Renal pelvis (tissue), 4 donors: Measurements from ENCODE around the gene TIMM50. TPM values are rescaled to one million over a fixed set of nuclear protein-coding genes. Genes with fewer than 3 reads are reported as not detected.
"Not testable (repeated sequence)": the region's sequence is repeated elsewhere in the genome, so short reads cannot be mapped to it uniquely, and the experiment has no call there.

Source experiments
- DNase-seq: peaks from one replicate; pipeline ENCODE4 v3.0.0-alpha.2; 2013
- polyA plus RNA-seq, 3 donors: library from polyadenylated mRNA; unstranded; fragments of 120-200 nt; gene quantifications; one replicate each; pipeline ENCODE4 v1.2.1, GENCODE V29; 2013; ENCODE audit not compliant: insufficient read length in 3 of 3

TIMM50 gene
- polyA plus RNA-seq, 3 donors: 78.8 to 92.7 (median 92.5) TPM

DNA sequence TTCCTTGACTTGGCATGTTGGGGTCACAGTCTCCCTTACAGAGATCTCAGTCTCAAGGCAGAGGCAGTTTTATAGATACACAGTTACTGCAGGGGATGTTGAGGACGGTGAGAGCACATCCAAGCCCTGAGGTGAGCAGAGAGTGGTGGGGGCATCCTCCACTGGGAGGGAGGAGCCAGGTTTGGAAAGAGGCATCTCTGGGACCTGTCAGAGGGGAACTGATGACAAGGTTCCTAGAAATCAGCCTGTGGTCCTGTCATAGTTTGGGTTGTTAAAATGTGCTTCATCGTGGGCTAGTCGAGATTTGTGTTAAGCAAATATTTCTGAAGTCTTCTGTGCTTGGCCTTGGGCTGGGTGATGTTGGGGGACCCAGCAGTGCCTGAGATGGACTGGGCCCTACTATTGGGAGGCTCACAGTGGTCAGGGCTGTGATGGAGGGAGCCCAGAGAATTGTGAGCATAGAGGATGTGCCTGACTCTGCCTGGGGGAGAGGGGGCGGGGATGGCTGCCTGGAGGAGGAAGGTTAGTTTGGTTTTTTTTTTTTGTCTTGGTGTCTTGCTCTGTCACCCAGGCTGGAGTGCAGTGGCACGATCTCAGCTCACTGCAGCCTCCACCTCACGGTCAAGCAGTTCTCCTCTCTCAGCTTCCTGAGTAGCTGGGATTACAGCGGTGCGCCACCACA lies 31.4 kb upstream of the TIMM50 start:
- no peak for DNase-seq

DNA sequence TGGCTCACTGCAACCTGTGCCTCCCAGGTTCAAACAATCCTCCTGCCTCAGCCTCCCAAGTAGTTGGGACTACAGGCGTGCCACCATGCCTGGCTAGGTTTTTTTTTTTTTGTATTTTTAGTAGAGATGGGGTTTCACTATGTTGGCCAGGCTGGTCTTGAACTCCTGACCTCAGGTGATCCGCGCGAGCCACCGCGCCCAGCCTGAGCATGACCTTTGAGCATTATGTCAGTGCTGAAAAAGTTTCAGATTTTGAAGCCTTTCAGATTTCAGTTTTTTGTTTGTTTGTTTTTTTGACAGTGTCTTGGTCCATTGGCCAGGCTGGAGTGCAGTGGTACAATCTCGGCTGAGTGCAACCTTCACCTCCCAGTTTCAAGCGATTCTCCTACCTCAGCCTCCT lies 29.4 kb upstream of the TIMM50 start:
- DNase-seq: not testable (repeated sequence)

DNA sequence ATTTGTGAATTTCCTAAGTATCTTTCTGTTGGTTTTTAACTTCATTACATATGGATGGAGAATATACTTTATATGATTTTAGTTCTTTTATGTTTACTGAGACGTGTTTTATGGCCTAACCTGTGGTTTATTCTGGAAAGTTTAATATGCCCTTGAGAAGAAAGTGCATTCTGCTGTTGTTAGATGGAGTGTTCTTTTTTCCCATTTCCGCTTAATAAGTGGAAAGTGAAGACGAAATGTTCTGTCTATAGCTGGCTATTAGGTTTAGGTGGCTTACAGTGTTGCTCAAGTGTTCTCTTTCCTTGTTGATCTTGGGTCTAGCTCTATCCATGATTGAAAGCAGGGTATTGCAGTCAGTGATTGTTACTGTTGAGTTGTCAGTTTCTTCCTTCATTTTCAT lies 17.2 kb upstream of the TIMM50 start:
- no peak for DNase-seq

DNA sequence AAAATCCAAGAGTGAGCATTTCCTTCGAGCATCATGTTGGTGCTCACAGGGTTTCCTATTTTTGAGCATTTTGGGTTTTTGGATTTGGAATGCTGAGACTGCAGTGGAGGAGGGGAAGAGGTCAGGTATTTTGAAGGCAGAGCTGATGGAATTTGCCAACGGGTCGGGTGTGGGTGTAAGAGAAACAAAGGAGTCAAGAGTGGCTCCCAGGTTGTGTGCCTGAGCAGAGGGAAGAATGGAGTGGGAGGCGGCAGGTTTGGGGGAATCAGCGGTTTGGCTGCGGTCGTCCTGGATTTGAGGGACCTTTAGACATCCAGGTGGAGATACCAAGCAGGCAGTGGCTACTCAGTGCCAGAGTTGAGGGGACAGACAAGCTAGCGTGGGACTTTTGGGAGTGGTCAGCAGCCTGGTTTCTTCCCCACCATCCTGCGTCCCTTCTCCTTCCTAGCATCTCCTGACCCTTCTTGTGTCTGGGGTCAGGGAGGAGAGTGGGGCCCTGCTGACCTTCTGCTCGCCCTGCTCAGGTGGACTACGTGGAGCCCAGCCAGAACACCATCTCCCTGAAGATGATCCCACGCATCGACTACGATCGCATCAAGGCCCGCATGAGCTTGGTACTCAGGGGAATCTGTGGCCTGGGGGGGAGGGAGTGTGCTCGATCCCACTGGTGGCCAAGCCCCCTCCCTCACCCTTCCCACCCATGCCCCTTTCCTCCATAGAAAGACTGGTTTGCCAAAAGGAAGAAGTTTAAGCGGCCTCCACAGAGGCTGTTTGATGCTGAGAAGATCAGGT lies 14.5 kb upstream of the TIMM50 start:
- no peak for DNase-seq

DNA sequence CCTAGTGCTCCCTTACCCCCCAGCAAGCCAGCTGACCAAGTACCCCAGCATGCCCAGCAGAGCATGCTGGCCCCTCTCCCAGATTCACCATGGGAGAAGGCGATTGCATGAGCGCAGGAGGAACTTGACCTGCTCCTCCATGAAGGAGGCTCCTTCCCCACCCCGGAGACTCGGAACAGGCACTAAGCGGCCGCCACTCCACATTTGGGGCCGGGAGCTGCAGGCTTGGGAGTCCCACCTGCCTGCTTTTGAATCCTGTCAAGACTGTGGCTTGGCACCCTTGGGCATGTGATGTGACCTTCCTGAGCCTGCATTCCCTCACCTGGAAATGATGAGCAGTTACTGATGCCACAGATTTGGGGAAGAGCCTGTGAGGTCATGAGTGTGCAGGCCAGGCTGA lies 12.7 kb upstream of the TIMM50 start:
- DNase-seq: no peak

DNA sequence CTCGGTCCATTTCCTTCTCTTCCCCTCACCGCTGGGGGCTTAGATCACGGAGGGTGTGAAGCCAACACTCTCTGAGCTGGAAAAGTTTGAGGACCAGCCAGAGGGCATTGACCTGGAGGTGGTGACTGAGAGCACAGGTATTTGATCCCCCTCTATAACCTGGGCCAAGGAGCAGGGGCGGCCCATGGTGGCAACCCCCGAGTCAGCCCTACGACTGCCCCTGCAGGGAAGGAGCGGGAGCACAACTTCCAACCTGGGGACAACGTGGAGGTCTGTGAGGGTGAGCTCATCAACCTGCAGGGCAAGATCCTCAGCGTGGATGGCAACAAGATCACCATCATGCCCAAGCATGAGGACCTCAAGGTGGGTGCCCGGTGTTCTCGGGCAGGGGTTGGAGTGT lies 11.6 kb upstream of the TIMM50 start:
- no peak for DNase-seq

DNA sequence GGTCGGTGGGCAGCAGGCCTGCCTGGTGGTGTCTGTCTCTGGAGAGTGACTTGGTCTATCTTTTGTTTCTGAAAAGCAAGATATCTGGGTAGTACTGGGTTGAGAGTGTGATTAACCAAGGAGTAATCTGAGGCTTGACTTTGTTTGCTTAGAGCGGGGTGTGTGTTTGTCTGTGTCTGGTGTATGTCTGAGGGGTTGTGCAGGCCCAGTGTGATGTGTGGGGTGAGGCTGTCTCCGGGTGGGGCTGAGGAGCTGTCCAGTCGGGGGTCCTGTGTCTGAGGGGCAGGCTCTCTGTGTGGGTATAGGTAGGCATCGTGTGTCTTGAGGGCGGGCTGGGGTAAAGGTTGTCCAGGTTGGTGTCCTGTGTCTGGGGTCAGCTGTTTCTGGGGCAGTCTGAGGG lies 11.1 kb upstream of the TIMM50 start:
- DNase-seq: no peak

DNA sequence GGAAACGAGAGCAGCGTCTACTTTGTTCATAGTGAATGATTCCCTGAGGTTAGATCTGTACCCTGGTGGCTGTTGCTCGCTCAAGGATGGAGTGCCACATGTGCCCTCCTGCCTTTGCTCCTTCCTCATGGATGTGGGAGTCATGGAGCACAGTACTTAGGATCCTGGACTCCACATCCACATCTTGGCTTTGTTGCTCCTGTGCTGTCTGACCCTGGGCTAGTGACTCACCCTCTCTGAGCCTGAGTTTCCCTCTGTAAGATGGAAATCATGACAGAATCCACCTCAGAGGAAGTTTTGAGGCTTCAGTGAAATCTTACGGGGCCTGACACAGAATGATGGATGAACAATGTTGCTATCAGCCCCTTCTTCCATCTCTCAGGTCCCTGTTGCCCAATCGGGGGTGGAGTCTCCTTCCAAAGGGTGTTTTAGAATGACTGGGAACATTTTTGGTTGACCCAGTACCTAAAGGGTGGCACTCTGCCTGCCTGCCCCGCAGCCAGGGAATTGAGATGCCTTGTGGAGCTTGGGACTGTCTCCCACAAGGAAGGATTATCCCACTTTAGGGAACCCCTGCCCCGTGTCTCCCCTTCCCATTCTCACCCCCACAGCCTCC lies 9.8 kb upstream of the TIMM50 start:
- DNase-seq: no peak

DNA sequence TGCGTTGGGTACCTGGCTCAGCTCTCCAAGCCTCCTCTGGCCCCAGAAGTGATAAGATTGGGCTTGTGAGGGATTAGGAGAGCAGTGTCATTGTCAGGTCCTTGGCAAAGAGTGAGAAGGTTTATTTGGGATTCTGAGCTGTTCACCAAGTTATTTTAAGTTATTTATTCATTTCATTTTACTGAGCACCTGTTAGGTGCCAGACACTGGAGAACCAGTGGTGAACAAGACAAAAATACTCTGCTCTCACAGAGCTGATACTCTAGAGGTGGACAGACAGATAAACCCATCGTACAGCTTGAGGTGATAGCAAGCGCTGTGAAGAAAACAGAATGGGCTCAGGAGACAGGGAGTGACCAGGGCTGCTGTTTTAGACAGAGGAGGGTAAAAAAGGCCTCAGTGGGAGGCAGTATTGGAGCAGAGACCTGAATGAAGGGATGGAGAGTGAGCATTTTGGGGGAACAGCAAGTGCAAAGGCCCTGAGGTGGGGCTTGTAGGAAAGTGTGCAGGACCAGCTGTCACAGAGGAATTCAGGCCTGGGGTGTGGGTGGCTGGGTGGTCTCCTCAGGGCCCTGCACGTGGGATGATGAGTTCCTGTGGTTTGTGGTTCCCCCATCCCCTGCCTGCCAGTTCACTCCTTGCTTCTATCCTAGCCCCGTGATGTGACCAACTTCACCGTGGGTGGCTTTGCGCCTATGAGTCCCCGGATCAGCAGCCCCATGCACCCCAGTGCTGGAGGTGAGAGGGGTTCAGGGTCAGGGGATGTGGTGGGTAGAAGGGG lies 8.7 kb upstream of the TIMM50 start:
- no peak for DNase-seq

DNA sequence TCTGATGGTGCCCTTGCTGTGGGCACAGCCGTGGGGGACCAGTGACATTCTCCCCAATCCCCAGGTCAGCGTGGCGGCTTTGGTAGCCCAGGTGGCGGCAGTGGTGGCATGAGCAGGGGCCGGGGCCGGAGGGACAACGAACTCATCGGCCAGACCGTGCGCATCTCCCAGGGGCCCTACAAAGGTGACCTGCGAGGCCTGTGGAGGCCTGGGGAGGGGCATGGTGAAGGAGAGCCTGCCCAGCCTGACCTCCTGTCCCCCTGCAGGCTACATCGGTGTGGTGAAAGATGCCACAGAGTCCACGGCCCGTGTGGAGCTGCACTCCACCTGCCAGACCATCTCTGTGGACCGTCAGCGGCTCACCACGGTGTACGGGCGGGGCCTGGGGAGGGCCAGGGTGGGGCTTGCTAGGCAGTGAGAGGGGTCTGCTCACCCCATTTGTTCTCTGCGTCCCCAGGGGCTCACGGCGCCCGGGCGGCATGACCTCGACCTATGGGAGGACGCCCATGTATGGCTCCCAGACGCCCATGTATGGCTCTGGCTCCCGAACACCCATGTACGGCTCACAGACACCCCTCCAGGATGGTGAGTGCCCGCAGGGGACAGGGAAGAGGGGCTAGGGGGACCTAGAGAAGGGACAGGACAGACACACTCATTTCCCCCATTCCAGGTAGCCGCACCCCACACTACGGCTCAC lies 7.7 kb upstream of the TIMM50 start:
- DNase-seq: no peak

DNA sequence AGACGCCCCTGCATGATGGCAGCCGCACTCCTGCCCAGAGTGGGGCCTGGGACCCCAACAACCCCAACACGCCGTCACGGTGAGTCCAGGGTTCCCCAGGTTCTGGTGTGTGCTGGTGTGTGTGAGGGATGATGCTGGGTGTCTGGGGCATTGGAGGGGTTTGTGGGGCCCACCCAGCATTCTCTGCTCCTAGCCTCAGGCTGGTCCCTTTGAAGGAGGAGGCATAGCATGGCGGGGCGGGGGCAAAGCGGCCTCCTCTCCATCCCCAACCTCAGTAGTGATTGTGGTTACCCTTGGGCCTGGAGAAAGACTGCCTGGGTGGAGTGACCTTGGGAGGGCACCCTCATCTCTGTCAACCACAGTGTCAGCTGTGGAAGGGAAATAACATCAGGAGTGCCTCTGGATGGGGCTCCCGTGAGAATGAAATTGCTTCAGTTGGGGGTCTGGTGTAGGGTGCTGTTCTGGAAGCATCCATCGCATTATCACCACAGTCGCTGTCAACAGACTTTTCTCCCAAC lies 7.1 kb upstream of the TIMM50 start:
- DNase-seq: no peak

DNA sequence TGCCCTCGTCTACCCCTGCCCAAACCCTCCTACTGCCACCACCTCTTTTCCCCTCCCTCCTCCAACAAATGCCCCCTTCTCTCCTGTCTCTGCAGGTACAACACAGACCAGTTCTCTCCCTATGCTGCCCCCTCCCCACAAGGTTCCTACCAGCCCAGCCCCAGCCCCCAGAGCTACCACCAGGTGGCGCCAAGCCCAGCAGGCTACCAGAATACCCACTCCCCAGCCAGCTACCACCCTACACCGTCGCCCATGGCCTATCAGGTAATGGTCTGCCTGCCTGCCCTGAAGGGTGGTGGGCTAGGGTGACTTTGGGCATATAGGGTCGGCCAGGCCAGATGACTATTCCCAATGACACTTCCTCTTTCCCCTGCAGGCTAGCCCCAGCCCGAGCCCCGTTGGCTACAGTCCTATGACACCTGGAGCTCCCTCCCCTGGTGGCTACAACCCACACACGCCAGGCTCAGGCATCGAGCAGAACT lies 6.5 kb upstream of the TIMM50 start:
- peak; percentile 30 for DNase-seq

DNA sequence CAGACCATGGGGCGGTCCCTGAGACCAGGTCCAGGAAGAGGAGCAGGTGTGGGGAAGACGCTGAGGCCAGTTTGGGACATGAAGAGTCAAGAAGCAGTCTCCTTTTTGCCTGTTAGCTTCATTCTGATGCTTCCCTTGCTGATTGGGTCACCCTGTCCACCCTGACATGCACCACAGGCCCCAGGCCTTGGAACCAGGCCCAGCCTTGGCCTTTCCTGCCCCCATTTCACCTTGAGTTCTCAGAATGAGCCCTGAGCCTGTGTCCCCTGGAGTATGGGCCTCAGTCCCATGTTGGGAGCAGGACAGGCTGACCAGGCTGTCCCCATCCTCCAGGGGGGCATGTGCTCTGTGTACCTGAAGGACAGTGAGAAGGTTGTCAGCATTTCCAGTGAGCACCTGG lies 4.9 kb upstream of the TIMM50 start:
- DNase-seq: no peak

DNA sequence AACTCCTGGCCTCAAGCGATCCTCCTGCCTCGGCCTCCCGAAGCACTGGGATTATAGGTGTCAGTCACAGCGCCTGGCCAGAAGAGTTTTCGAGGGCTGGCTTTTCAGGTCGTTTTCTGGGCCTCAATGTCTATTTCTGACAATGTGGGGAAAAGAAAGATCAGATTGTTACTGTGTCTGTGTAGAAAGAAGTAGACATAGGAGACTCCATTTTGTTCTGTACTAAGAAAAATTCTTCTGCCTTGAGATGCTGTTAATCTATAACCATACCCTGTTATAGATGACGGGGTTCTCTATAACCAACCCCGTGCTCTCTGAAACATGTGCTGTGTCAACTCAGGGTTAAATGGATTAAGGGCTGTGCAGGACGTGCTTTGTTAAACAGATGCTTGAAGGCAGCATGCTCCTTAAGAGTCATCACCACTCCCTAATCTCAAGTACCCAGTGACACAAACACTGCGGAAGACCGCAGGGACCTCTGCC lies 1.3 kb upstream of the TIMM50 start:
- DNase-seq: not testable (repeated sequence)

DNA sequence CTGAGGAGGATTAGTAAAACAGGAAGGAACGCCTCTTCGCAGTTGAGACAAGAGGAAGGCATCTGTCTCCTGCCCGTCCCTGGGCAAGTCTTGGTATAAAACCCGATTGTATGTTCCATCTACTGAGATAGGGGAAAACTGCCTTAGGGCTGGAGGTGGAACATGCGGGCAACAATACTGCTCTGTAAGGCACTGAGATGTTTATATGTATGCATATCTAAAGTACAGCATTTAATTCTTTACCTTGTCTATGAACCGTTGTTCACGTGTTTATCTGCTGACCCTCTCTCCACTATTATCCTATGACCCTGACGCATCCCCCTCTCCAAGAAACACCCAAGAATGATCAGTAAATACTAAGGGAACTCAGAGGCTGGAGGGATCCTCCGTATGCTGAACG lies 722 bp upstream of the TIMM50 start:
- no peak for DNase-seq

DNA sequence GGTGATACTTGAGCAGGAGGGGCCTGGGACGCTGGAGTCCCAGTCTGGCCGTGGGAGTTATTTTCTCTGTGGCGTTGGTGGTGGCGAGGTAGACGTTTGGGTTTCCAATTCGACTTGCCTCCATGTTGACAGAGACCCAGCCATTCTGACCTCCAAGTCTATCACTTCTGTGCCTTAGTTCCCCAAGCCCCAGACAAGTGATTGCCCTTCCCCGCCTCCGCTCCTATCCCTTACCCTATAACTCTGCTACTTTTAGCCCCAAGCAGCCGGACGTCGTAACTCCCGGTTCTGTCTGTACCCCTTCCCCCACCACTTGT lies 549 bp downstream of the TIMM50 start:
- no peak for DNase-seq

DNA sequence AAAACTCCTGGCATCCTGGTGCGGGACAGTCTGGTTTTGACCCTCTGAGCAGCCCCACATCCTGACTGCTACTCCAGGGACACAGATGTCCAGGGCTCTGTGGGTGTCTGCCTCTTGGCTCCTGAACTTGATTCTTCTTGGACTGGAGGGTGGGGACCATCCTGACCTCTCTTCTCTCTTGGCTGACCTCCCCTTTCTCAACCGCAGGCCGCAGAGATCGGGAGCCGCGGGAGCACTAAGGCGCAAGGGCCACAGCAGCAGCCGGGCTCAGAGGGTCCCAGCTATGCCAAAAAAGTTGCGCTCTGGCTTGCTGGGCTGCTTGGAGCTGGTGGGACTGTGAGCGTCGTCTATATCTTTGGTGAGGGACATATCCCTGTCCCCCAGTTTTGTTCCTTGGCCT lies 1.0 kb downstream of the TIMM50 start:
- DNase-seq: no peak

DNA sequence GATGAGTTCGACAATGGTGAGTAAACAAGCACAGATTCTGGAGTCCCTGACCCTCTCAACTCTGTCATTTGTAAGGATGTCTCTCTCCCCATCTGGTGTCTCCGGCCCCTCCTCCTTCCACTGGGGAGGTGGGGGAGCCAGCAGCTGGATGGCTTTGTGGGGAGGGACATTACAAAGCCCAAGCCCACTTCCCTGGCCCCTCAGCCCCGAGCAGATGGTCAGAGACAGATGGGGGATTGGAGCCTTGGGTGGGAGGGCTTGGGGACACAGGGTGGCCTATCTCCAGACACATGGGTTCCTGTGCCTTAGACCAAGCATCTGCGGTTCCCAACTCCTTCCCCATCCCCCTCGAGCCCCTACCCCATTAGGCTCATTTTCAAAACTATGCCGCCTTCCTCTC lies 2.5 kb downstream of the TIMM50 start:
- DNase-seq: no peak

DNA sequence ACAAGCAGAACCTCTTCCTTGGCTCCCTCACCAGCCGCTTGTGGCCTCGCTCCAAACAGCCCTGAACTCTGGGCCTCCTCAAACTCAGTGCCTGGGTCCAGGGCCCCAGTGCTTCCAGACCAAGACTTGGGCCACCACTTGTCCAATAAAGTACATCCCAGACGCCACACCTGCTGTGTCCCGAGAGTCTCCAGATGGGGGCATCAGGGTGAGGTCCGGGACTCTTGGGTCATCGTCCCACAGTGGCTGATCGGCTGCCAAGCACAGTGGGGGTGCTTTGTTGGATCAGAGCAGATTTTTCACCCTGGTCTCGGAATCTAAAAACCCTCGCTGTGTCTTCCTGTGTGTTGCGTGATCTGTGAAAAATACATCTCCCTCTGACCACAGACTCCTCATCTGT lies 9.1 kb downstream of the TIMM50 start:
- no peak for DNase-seq

DNA sequence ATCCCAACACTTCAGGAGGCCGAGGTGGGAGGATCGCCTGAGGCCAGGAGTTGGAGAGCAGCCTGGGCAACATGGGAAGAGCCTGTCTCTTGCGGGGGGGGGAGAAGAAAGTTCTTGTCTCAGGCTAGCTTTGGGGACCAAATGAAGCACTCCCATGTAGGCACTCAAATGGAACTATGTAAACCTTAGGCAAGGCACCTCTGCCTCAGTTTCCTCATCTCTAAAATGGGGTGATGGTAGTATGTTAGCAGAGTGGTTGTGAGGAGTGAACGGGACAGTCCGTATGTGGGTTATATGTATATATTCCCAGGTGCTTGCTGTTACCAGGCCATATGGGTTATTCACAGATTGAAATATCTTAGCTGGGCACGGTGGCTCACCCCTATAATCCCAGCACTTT lies 11.6 kb downstream of the TIMM50 start:
- DNase-seq: no peak

DNA sequence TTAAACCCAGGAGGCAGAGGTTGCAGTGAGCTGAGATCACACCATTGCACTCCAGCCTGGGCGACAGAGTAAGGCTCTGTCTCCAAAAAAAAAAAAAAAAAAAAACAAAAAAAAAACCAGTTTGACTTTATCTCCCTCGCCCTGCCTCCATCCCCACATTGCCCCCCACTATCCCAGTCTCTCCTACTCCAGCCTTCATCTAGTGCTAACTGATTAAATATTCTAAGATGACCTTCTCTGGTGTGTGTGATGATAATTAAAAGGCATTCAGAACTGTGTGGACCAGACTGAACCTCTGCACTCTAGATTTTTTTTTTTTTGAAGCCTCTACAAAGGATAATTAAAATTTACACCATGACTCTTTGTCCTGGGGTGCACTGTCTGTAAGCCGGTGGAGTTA lies 12.2 kb downstream of the TIMM50 start:
- DNase-seq: no peak

DNA sequence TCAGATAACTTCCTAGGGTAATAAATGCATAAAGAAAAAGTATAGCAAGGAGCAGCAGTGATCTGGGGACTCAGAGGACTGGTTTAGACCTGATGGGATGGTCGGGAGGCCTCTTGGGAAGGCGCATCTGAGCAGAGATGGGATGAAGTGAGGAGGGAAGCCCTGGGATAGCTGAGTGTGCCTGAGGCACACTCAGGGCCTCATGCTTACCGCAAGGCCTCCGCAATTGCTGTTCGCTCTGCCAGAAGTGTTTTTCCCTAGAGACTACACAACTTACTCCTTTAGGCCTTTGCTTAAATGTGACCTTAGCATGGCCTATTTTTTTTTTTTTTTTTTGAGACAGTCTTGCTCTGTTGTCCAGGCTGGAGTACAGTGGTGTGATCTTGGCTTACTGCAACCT lies 14.0 kb downstream of the TIMM50 start:
- no peak for DNase-seq
